ENCODE data around the gene NR2E1.

GRCh38 chr6:108118359-108118724 lies 47.5 kb upstream of the NR2E1 start:
- no peak for TF ChIP-seq CTCF (IDR thresholded peaks at IDR 0.05)
- TF ChIP-seq POLR2A (IDR thresholded peaks at IDR 0.05) = no peak
